Activated T-helper 17 cell treated with anti-CD3 and anti-CD28 coated beads, Interleukin-2, amount 50 U/mL, for 72 hours (primary cell): ENCODE measurements around the gene FKBP8. TPM values are rescaled to one million over a fixed set of nuclear protein-coding genes. Genes with fewer than 3 reads are reported as not detected.
A peak's percentile ranks its signal among the peaks of the same experiment; 100 is the strongest.
"Not testable (repeated sequence)": the region's sequence is repeated elsewhere in the genome, so short reads cannot be mapped to it uniquely, and the experiment has no call there.

ENCODE experiments used
- ATAC-seq: fragments of 150-1000 bp; cut with Tn5 transposase; replicated peaks from 2 replicates; pipeline ENCODE4 v1.10.0; 2021; ENCODE audit warnings: mild to moderate bottlenecking, moderate library complexity
- H3K27ac Mint-ChIP-seq: one replicate; pipeline ENCODE4 v1.8.0; 2022; ENCODE audit warnings: mixed read lengths
- H3K27me3 Mint-ChIP-seq: one replicate; pipeline ENCODE4 v1.8.0; 2022; ENCODE audit warnings: mixed read lengths
- H3K36me3 Mint-ChIP-seq: one replicate; pipeline ENCODE4 v1.8.0; 2022; ENCODE audit warnings: low read depth, mild to moderate bottlenecking, mixed read lengths
- H3K4me1 Mint-ChIP-seq: one replicate; pipeline ENCODE4 v1.8.0; 2022; ENCODE audit warnings: mixed read lengths
- H3K4me3 Mint-ChIP-seq: one replicate; pipeline ENCODE4 v1.8.0; 2022; ENCODE audit warnings: mild to moderate bottlenecking, mixed read lengths
- H3K9me3 Mint-ChIP-seq: one replicate; pipeline ENCODE4 v1.8.0; 2022; ENCODE audit warnings: mixed read lengths
- total RNA-seq, 2 donors: library from RNA; stranded (reverse); gene quantifications; one replicate each; pipeline ENCODE4 v1.2.3, GENCODE V29; 2022

The FKBP8 gene
- total RNA-seq, 2 donors from 2014 or later: 222 to 320 TPM

DNA sequence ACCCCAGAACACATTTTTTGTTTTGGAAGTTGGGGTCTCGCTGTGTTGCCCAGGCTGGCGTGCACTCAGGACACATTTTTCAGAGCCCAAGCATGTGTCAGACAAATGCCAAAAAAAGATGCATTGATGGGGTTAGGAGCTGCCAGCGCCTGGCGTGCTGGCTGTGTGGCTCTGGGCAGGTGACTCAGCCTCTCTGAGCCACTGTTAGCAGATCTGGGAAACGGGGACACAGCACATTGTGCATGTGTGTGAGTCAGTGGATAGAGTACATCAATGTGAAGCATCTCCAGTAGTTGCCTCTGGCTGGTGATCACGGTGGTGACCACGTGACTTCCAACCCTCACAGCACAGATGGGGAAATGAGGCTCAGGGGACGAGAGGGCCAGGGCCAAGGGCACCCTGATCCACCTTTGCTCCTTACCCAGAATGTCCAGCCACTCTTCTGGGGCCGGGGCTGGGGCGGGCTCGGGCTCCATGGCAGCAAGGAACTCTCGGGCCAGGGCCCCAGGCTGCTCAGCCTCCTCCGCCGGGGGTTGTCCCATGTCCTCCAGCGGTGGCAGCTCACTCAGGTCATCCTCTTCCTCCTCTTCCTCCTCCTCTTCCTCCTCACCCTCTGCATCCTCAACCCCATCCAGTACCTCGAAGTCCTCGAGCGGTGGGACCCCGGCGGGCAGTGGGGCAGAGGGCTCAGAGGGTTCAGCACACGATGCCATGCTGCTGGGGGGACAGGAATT is 1.9 kb downstream of the FKBP8 start:
- ATAC-seq: peak; percentile 68
- peak overlapping the region; percentile 98 for H3K27ac Mint-ChIP-seq
- H3K9me3 Mint-ChIP-seq: no peaks in the 10 kb centered on the region
- peaks cover 6% of the 10 kb centered on the region for H3K4me1 Mint-ChIP-seq
- no peaks in the 10 kb centered on the region for H3K27me3 Mint-ChIP-seq
- peak overlapping the region; percentile 92 for H3K4me3 Mint-ChIP-seq
- H3K36me3 Mint-ChIP-seq: peaks cover 68% of the 10 kb centered on the region

DNA sequence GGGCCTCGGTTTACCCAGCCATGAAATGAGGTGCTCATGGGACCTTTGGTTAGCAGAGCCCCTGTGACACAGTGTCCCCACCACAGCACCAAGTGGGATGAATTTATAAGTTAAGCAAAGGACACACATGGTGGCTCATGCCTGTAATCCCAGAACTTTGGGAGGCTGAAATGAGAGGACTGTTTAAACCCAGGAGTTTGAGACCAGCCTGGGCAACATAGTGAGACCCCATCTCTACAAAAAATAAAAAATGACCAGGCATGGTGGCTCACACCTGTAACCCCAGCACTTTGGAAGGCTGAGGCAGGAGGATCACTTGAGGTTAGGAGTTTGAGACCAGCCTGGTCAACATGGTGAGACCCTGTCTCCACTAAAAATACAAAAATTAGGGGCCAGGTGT is 3.2 kb downstream of the FKBP8 start:
- H3K9me3 Mint-ChIP-seq, H3K27ac Mint-ChIP-seq, H3K27me3 Mint-ChIP-seq, H3K4me3 Mint-ChIP-seq, H3K4me1 Mint-ChIP-seq, ATAC-seq: not testable (repeated sequence)
- H3K36me3 Mint-ChIP-seq: peaks cover 80% of the 10 kb centered on the region

DNA sequence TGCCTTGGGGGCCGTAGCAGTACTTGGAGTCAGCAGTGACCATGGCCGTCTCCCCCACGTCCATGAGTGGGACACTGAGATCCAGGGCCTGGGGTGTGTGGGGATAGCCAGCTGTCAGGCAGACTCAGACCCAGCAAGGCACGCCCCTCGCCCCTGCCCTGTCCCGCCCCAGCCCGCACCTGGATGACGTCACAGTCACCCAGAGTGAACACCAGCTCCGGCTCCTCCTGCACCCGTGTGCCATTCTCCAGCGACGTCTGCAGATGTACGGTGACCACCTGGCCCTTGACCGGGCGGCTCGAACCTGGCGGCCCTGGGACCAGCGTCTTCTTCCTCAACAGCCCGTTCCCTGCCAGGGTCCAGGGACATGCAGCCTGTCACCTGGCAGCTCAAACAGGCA is 4.0 kb downstream of the FKBP8 start:
- Mint-ChIP-seq H3K36me3 (peaks cover 89% of the 10 kb centered on the region), H3K27me3 (no peaks in the 10 kb centered on the region), H3K4me1 (peaks cover 6% of the 10 kb centered on the region), H3K27ac (no peak overlapping the region), H3K9me3 (no peaks in the 10 kb centered on the region), H3K4me3 (no peak overlapping the region)
- no peak for ATAC-seq

DNA sequence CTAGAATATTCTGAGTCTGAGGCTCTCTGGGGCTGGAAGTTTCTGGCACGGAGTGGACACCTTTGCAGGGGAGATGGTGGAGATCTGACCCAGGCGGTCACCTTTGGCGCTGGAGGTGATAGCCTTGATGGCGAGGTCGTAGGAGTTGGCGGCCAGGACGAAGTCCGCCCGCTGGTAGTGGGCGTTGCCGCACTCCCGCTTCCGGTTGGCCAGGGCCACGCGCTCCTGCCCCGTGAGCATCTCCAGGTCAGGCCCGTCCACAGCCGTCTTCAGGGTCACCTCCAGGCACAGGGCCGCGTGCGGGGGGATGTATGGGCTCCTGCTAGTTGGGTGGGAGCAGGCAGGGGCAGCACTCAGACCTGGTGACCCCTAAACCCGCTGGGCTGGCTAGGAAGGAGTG is 5.3 kb downstream of the FKBP8 start:
- ATAC-seq: no peak
- Mint-ChIP-seq H3K4me3 (no peak overlapping the region), H3K4me1 (peaks cover 6% of the 10 kb centered on the region), H3K9me3 (no peaks in the 10 kb centered on the region), H3K36me3 (peaks cover 96% of the 10 kb centered on the region), H3K27ac (no peak overlapping the region), H3K27me3 (no peaks in the 10 kb centered on the region)

DNA sequence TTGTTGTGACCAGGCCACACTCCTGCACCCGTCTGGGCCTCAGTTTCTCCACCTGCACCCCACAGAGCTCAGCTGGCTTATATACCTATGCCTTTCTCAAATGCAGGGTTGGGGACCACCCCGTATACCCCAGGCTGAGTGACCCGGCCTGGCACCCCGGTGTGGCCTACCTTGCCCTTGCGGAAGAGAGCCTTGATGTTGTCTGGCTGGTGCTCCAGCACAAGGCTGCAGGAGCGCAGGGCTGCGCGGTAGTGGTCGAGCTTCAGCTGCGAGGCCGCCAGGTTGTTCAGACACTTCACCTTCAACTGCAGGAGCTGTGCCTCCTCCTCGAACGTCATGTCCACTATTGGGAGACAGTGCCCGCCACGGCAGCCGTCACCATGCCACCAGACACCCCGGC is 5.9 kb downstream of the FKBP8 start:
- no peak for ATAC-seq
- H3K9me3 Mint-ChIP-seq: no peaks in the 10 kb centered on the region
- no peak overlapping the region for H3K27ac Mint-ChIP-seq
- peaks cover 6% of the 10 kb centered on the region for H3K4me1 Mint-ChIP-seq
- H3K27me3 Mint-ChIP-seq: no peaks in the 10 kb centered on the region
- H3K4me3 Mint-ChIP-seq: no peak overlapping the region
- peaks cover 99% of the 10 kb centered on the region for H3K36me3 Mint-ChIP-seq

DNA sequence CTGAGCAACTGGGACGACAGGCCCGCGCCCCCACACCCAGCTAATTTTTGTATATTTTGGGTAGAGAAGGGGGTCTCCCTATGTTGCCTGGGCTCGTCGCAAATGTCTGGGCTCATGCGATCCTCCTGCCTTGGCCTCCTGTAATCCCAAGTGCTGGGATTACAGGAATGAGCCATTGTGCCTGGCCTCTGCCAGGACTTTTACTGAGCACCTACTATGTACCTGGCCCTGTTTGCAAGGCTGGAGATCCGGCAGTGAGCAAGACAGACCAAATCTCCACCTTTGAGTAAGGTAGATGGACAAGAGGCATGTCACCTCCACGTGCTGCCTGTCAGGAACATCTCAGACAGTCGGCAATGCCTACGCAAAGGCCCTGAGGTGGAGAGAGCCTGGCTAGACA is 6.9 kb downstream of the FKBP8 start:
- H3K4me1 Mint-ChIP-seq: peaks cover 5% of the 10 kb centered on the region
- no peak overlapping the region for H3K27ac Mint-ChIP-seq
- no peak for ATAC-seq
- no peaks in the 10 kb centered on the region for H3K27me3 Mint-ChIP-seq
- no peak overlapping the region for H3K4me3 Mint-ChIP-seq
- no peaks in the 10 kb centered on the region for H3K9me3 Mint-ChIP-seq
- peaks cover 96% of the 10 kb centered on the region for H3K36me3 Mint-ChIP-seq

GRCh38 chr19:18533058-18533457 is 10.3 kb downstream of the FKBP8 start:
- H3K9me3 Mint-ChIP-seq: no peaks in the 10 kb centered on the region
- no peak for ATAC-seq
- H3K4me1 Mint-ChIP-seq: no peaks in the 10 kb centered on the region
- no peak overlapping the region for H3K27ac Mint-ChIP-seq
- H3K27me3 Mint-ChIP-seq: no peaks in the 10 kb centered on the region
- peaks cover 61% of the 10 kb centered on the region for H3K36me3 Mint-ChIP-seq
- no peak overlapping the region for H3K4me3 Mint-ChIP-seq

DNA sequence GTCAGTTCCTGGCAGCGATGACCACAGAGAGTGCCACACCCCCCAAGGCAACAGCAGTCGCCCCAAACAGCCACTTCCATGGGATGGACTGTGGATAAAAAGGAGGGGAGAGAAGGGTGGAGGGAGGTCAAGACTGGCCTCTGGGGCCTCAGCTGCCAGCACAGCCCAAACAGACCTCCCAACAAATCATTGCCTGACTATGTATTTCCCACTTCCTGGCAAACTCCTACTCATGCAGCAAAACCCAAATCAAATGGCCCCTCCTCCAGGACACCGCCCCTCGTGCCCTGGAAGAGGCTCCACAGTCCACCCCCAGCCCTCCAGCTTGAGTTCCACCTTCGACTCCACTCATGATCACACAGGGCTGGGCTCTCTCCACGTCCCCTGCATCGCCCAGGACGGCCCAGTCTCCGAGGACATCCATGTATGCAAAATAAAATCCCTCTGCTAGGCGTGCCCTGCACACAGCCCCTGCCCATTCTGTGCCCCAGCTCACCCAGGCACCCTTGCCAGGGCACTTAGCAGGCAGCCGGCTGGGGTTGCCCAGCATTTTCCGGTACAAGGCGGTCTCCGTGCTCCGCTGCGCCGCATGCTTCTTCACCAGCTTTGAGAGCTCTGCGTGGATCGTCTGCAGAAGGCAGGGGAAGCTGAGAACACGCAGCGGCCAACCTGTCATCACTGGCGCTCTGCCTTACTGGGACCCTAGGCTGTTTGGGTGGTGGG is 11.0 kb downstream of the FKBP8 start:
- H3K4me3 Mint-ChIP-seq: no peak overlapping the region
- H3K4me1 Mint-ChIP-seq: no peaks in the 10 kb centered on the region
- H3K9me3 Mint-ChIP-seq: no peaks in the 10 kb centered on the region
- ATAC-seq: no peak
- peaks cover 54% of the 10 kb centered on the region for H3K36me3 Mint-ChIP-seq
- no peak overlapping the region for H3K27ac Mint-ChIP-seq
- no peaks in the 10 kb centered on the region for H3K27me3 Mint-ChIP-seq

DNA sequence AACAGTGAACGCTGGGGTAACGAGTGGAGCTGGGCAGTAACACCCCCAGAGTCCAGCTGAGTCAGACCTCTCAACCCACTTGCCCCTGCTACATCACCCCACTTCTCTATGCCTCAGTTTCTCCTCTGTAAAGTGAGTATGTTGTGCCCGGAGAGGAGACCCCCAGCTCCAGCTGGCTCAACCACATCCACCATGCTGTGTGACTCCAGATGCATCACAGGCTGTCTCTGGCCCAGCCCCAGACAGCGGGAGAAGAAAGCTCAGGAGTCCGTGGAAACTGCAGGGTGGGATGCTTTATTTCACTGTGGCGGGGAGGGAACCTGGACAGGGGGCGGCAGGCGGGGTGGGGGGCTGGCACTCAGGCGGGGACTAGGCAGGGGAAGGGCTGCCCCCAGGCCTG is 11.9 kb downstream of the FKBP8 start:
- no peak for ATAC-seq
- H3K4me3 Mint-ChIP-seq: no peak overlapping the region
- no peaks in the 10 kb centered on the region for H3K27me3 Mint-ChIP-seq
- H3K4me1 Mint-ChIP-seq: no peaks in the 10 kb centered on the region
- no peak overlapping the region for H3K27ac Mint-ChIP-seq
- H3K9me3 Mint-ChIP-seq: no peaks in the 10 kb centered on the region
- H3K36me3 Mint-ChIP-seq: peaks cover 46% of the 10 kb centered on the region

DNA sequence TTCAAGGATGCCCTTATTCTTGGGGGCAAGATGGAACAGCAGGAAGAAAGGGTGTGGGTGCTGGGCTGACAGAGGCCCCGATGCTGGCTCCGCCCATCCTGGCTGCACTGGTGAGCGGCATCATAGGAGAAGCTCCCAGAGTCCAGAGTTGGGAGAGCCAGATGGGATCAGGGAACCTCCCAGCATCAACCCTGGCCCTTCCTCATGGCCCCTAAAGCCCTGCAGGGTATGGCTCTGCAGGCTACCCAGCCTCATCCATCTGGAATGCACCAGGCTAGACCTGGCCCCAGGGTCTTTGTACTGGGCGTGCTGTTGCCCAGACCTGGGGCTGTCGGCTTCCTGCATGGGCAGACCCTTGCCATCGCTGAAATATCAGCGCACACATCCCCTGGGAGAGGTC is 13.6 kb downstream of the FKBP8 start:
- Mint-ChIP-seq H3K27me3 (no peaks in the 10 kb centered on the region), H3K9me3 (no peaks in the 10 kb centered on the region), H3K4me1 (no peaks in the 10 kb centered on the region), H3K4me3 (no peak overlapping the region), H3K36me3 (peaks cover 29% of the 10 kb centered on the region), H3K27ac (no peak overlapping the region)
- ATAC-seq: peak; percentile 29

DNA sequence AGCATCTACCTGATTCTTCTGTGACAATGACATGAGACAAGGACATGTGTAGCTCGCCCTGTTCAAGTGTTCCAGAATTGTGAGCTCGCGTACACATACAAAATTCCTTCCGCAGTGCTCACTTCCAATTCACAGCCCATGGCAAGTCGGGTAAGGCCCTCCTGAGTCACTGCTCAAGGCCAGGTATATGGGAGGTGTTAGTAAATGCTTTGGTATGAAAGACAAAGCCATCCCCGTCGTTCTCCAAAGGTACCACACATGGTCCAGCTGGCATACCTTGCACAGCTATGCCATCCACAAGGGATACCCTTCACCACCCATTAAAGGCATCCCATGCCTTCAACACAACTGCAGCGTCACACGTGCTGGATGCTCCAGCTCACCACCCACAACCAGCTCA is 17.1 kb downstream of the FKBP8 start:
- no peak for ATAC-seq
- no peaks in the 10 kb centered on the region for H3K27me3 Mint-ChIP-seq
- H3K9me3 Mint-ChIP-seq: no peaks in the 10 kb centered on the region
- no peaks in the 10 kb centered on the region for H3K4me1 Mint-ChIP-seq
- peaks cover 7% of the 10 kb centered on the region for H3K36me3 Mint-ChIP-seq
- no peak overlapping the region for H3K4me3 Mint-ChIP-seq
- no peak overlapping the region for H3K27ac Mint-ChIP-seq

DNA sequence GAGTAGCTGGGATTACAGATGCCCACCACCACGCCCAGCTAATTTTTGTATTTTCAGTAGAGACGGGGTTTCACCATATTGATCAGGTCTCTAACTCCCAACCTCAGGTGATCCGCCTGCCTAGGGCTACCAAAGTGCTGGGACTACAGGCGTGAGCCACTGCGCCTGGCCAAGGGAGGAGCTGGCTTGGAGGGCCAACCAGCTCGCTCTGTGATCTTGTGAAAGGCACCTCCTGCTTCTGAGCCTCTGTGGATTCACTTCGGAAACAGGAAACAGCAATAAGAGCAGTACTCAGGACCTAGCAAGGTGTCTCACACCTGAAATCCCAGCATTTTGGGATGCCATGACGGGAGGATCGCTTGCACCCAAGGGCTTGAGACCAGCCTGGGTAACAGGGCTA is 19.5 kb downstream of the FKBP8 start:
- H3K27me3 Mint-ChIP-seq: no peaks in the 10 kb centered on the region

DNA sequence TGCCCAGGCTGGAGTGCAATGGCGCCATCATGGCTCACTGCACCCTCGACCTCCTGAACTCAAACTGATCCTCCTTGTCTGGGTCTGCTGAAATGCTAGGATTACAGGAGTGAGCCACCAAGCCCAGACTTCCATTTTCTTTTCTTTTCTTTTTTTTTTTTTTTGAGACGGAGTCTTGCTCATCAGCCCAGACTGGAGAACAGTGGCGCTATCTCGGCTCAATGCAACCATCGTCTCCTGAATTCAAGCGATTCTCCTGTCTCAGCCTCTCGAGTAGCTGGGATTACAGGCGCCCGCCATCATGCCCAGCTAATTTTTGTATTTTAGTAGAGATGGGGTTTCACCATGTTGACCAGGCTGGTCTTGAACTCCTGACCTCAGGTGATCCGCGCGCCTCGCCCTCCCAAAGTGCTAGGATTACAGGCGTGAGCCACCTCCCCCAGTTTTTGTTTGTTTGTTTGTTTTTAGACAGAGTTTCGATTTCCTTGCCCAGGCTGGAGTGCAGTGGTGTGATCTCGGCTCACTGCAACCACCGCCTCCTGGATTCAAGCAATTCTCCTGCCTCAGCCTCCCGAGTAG is 20.4 kb downstream of the FKBP8 start:
- ATAC-seq, H3K9me3 Mint-ChIP-seq, H3K4me1 Mint-ChIP-seq, H3K27me3 Mint-ChIP-seq: not testable (repeated sequence)
- H3K36me3 Mint-ChIP-seq: peaks cover 32% of the 10 kb centered on the region
- peak overlapping the region; percentile 91 for H3K27ac Mint-ChIP-seq
- peak overlapping the region; percentile 89 for H3K4me3 Mint-ChIP-seq

More for the DNA sequence above, 19.5 kb downstream of the FKBP8 start:
- H3K9me3 Mint-ChIP-seq: no peaks in the 10 kb centered on the region
- no peaks in the 10 kb centered on the region for H3K4me1 Mint-ChIP-seq
- no peak for ATAC-seq
- H3K36me3 Mint-ChIP-seq: peaks cover 29% of the 10 kb centered on the region
- peak overlapping the region; percentile 91 for H3K27ac Mint-ChIP-seq
- H3K4me3 Mint-ChIP-seq: peak overlapping the region; percentile 89

- Mint-ChIP-seq H3K27ac (peak overlapping the region; percentile 91), H3K36me3 (peaks cover 32% of the 10 kb centered on the region), H3K9me3 (no peaks in the 10 kb centered on the region), H3K4me3 (peak overlapping the region; percentile 89), H3K27me3 (no peaks in the 10 kb centered on the region), H3K4me1 (no peaks in the 10 kb centered on the region)
- ATAC-seq: peak; percentile 92
Measured at GRCh38 chr19:18522124-18522861, 21.1 kb downstream of the FKBP8 start.
